B cell (primary cell): ENCODE data around the gene OFD1.

Source experiments
- EZH2 ChIP-seq: IDR thresholded peaks from 2 replicates; pipeline ENCODE4 v1.6.1; 2012; ENCODE audit warnings: borderline replicate concordance, low read depth, mild to moderate bottlenecking, moderate library complexity, low read length; ENCODE audit not compliant: insufficient read depth, poor library complexity, severe bottlenecking
- TF ChIP-seq, protein P1 (sequence below): fragments of 200-600 bp; IDR thresholded peaks from one replicate; pipeline ENCODE4 v1.8.0; 2022; ENCODE audit warnings: antibody characterized with exemption, mild to moderate bottlenecking

- TF ChIP-seq EZH2: no peak
- TF ChIP-seq, protein P1, sequence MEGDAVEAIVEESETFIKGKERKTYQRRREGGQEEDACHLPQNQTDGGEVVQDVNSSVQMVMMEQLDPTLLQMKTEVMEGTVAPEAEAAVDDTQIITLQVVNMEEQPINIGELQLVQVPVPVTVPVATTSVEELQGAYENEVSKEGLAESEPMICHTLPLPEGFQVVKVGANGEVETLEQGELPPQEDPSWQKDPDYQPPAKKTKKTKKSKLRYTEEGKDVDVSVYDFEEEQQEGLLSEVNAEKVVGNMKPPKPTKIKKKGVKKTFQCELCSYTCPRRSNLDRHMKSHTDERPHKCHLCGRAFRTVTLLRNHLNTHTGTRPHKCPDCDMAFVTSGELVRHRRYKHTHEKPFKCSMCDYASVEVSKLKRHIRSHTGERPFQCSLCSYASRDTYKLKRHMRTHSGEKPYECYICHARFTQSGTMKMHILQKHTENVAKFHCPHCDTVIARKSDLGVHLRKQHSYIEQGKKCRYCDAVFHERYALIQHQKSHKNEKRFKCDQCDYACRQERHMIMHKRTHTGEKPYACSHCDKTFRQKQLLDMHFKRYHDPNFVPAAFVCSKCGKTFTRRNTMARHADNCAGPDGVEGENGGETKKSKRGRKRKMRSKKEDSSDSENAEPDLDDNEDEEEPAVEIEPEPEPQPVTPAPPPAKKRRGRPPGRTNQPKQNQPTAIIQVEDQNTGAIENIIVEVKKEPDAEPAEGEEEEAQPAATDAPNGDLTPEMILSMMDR: peak; percentile 48
Observed at GRCh38 chrX:13750204-13750603, 15.7 kb downstream of the OFD1 start.
